GM12875 (cell line): ENCODE data around the gene GABRR2.

Source experiments
- H3K4me3 ChIP-seq: one replicate; pipeline ENCODE4 v1.5.1; 2011; ENCODE audit warnings: low read depth, low read length, control low read depth
- CTCF ChIP-seq: IDR thresholded peaks from 2 replicates; pipeline ENCODE4 v1.5.1; 2011; ENCODE audit warnings: low read depth, mild to moderate bottlenecking, control low read depth, inconsistent platforms, low read length, moderate library complexity, borderline replicate concordance; ENCODE audit not compliant: insufficient read depth

GABRR2 gene

GRCh38 chr6:89290401-89291155, 24.5 kb downstream of the GABRR2 start:
- TF ChIP-seq CTCF = no peak
- H3K4me3 ChIP-seq = no peak overlapping the region

- TF ChIP-seq CTCF = no peak
- no peak overlapping the region for H3K4me3 ChIP-seq
These were observed 25.4 kb downstream of the GABRR2 start for GRCh38 chr6:89289710-89290109.

- no peak overlapping the region for H3K4me3 ChIP-seq
- TF ChIP-seq CTCF = no peak
These were observed 27.6 kb downstream of the GABRR2 start for GRCh38 chr6:89287351-89288028.

- no peak for TF ChIP-seq CTCF
- H3K4me3 ChIP-seq = no peak overlapping the region
These were observed 28.6 kb downstream of the GABRR2 start for GRCh38 chr6:89286516-89286915.

- TF ChIP-seq CTCF = no peak
These were observed 29.9 kb downstream of the GABRR2 start for GRCh38 chr6:89284963-89285735.

GRCh38 chr6:89284081-89284480, 31.0 kb downstream of the GABRR2 start:
- no peak for TF ChIP-seq CTCF
- no peak overlapping the region for H3K4me3 ChIP-seq

More at GRCh38 chr6:89284963-89285735, 29.9 kb downstream of the GABRR2 start:
- no peak overlapping the region for H3K4me3 ChIP-seq
